Adrenal gland (tissue), 12 donors: ENCODE results near the gene TMEM169. TPM values are rescaled to one million over a fixed set of nuclear protein-coding genes. Genes with fewer than 3 reads are reported as not detected.

ENCODE experiments used
- DNase-seq, 7 donors: peaks; one replicate each; pipeline ENCODE4 v3.0.0-alpha.2; 2019 to 2020
- H3K27ac ChIP-seq, 5 donors: fragments of 200-600 bp; sonication (generic) in 4 of 5; 1 replicate in 3 of 5; 2 replicates in 2 of 5; pipeline versions ENCODE4 v1.5.1 to v1.8.0; 2016 to 2020; ENCODE audit warnings: mild to moderate bottlenecking in 1 of 5
- H3K27me3 ChIP-seq: fragments of 200-600 bp; 2 replicates; pipeline ENCODE4 v1.8.0; 2021
- H3K36me3 ChIP-seq, 2 donors: fragments of 200-600 bp; replicated peaks in 1 of 2; 1 replicate in 1 of 2; 2 replicates in 1 of 2; pipeline versions ENCODE4 v1.5.1 to v1.8.0; 2018 to 2022
- H3K4me1 ChIP-seq, 2 donors: fragments of 200-600 bp; replicated peaks in 1 of 2; 1 replicate in 1 of 2; 2 replicates in 1 of 2; pipeline versions ENCODE4 v1.5.1 to v1.8.0; 2018 to 2021
- H3K4me3 ChIP-seq, 4 donors: fragments of 200-600 bp; sonication (generic) in 3 of 4; one replicate each; pipeline ENCODE4 v1.5.1; 2016 to 2018
- H3K9me3 ChIP-seq, 3 donors: fragments of 200-600 bp; sonication (generic) in 1 of 3; replicated peaks in 1 of 3; 1 replicate in 2 of 3; 2 replicates in 1 of 3; pipeline versions ENCODE4 v1.5.1 to v1.8.0; 2016 to 2021
- CTCF ChIP-seq, 6 experiments: fragments of 450-650 bp in 4 of 6; fragments of 200-600 bp in 2 of 6; sonication (generic) in 1 of 6; IDR thresholded peaks; 1 replicate in 5 of 6; 2 replicates in 1 of 6; pipeline versions ENCODE4 v1.5.1 to v1.8.0; 2016 to 2021; ENCODE audit warnings: antibody characterized with exemption in 6 of 6, mild to moderate bottlenecking in 2 of 6, moderate library complexity in 1 of 6
- POLR2A ChIP-seq, 2 donors: fragments of 450-650 bp; IDR thresholded peaks; one replicate each; pipeline ENCODE4 v1.6.1; 2017; ENCODE audit warnings: antibody characterized with exemption in 2 of 2, mild to moderate bottlenecking in 2 of 2, moderate library complexity in 1 of 2
- WGBS, 4 donors: extraction: QIAGEN DNeasy Blood & Tissue Kit in 2 of 4; methylation state at CpG; one replicate each; pipeline versions ENCODE4 v1.1.5 to v1.1.7; 2013 to 2017; 5-methylcytosine and 5-hydroxymethylcytosine counted together
- intact Hi-C, 2 donors: fragments of 100-400 bp; cut with DNase I; formaldehyde crosslinking; loops; one replicate each; pipeline versions ENCODE4 v1.14.1 to v1.15.0; 2022 to 2023
- polyA plus RNA-seq, 3 donors: library from polyadenylated mRNA; stranded (reverse); fragments of 200-250 nt in 2 of 3; fragments of 350-450 nt in 1 of 3; fragmentation: Illumina TruSeq in 1 of 3; extraction: RNeasy Lipid Tissue Mini Kit (QIAGEN cat#74804) in 1 of 3; gene quantifications; one replicate each; pipeline ENCODE4 v1.2.3, GENCODE V29; 2013 to 2014
- total RNA-seq, 9 donors: library from RNA; depleted of rRNA in 4 of 9; stranded (reverse); fragments of >200 nt in 4 of 9; fragments of 120-200 nt in 1 of 9; fragmentation: NEBNext Ultra II Directional in 1 of 9; extraction: Animal tissue kit (Norgen Biotek cat#: 25700) in 1 of 9; gene quantifications; one replicate each; pipeline versions ENCODE4 v1.1.0 to v1.2.4, GENCODE V29; 2013 to 2023
- donor health status: healthy with polysubstance abuse.
- donor health status: Bipolar disorder and iron deficiency.
- donor health status: DM: yes; HTN: yes; CAD: no.
- donor health status: DM: no; HTN: no; CAD: no.
- donor health status: DM: no; HTN: no; CAD: no.
- donor health status: DM: yes; HTN: yes; CAD: no.

The TMEM169 gene
- total and polyA plus RNA-seq, 12 donors, result 0.12 to 2.3 (median 0.80) TPM

DNA sequence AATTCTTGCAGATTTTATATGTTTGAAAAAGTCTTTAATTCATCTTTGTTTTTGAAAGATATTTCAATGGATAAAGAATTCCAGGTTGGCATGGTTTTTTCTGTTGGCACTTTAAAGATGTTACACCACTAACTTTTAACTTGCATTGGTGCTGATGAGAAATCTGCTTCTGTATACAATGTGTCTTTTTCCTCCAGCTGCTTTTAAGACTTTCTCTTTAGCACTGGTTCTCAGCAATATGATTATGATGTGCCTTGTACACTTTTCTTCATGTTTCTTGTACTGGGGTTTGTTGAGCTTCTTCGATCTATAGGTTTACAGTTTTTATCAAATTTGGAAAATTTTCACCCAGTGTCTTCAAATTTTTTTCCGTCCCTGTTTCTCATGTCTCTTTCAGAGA is 29.3 kb upstream of the TMEM169 start:
- Histone ChIP-seq H3K4me3 (no peak overlapping the region), H3K9me3 (no peaks in the 10 kb centered on the region), H3K36me3 (no peaks in the 10 kb centered on the region), H3K27me3 (no peaks in the 10 kb centered on the region), H3K27ac (no peak overlapping the region), H3K4me1 (no peaks in the 10 kb centered on the region)
- intact Hi-C loops, result no loop called here
- DNase-seq, result no peak
- TF ChIP-seq CTCF (IDR thresholded peaks at IDR 0.05) (no peak), POLR2A (IDR thresholded peaks at IDR 0.05) (no peak)
- 94 to 100% (median 98%) methylated on average over 2 of the region's 2 CpGs for WGBS, 4 donors

GRCh38 chr2:216055680-216056079 is 26.0 kb upstream of the TMEM169 start:
- Histone ChIP-seq H3K4me1 (no peaks in the 10 kb centered on the region), H3K9me3 (no peaks in the 10 kb centered on the region), H3K27ac (no peak overlapping the region), H3K27me3 (no peaks in the 10 kb centered on the region), H3K36me3 (no peaks in the 10 kb centered on the region), H3K4me3 (no peak overlapping the region)
- TF ChIP-seq POLR2A (IDR thresholded peaks at IDR 0.05), result no peak
- TF ChIP-seq CTCF (IDR thresholded peaks at IDR 0.05), result no peak
- no peak for DNase-seq
- 89 to 97% (median 96%) methylated on average over 4 of the region's 4 CpGs for WGBS, 4 donors
- intact Hi-C loops, result no loop called here

DNA sequence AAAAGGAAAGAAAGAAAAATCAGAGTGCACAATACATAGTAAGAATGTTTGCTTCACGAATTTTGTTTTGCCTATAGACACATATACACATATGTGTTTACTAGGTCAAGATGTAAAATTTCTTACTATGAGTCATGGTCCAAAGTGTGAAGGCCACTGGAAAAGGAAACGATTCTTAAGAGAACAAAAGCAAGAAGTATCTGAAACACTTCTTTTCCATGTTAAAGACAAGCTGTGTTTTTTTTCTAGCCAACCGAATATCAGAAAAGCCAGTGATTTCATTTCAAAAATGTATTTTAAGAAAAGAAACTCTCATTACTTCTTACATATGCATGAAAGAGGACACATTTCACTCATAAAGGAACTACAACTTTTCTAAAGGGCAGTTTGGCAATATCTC is 25.0 kb upstream of the TMEM169 start:
- 30 to 49% (median 41%) methylated on average over 3 of the region's 3 CpGs for WGBS, 4 donors
- H3K27me3 ChIP-seq, result no peaks in the 10 kb centered on the region
- TF ChIP-seq POLR2A (IDR thresholded peaks at IDR 0.05) (no peak), CTCF (IDR thresholded peaks at IDR 0.05) (no peak)
- H3K4me3 ChIP-seq, result no peak overlapping the region
- no peaks in the 10 kb centered on the region for H3K36me3 ChIP-seq
- intact Hi-C loops, result no loop called here
- H3K9me3 ChIP-seq, result no peaks in the 10 kb centered on the region
- no peak overlapping the region for H3K27ac ChIP-seq
- H3K4me1 ChIP-seq, result no peaks in the 10 kb centered on the region
- no peak for DNase-seq

GRCh38 chr2:216057688-216058193 is 24.0 kb upstream of the TMEM169 start:
- no peak for DNase-seq
- 72 to 76% (median 75%) methylated on average over 4 to 7 of the region's 7 CpGs for WGBS, 4 donors
- TF ChIP-seq POLR2A (IDR thresholded peaks at IDR 0.05), result no peak
- TF ChIP-seq CTCF (IDR thresholded peaks at IDR 0.05), result no peak
- H3K4me3 ChIP-seq, result peak overlapping the region in 1 of 4 donors; percentile 22
- H3K27ac ChIP-seq, result peak overlapping the region in 1 of 5 donors; percentile 59
- intact Hi-C loops, result no loop called here
- no peaks in the 10 kb centered on the region for H3K9me3 ChIP-seq
- no peaks in the 10 kb centered on the region for H3K4me1 ChIP-seq
- no peaks in the 10 kb centered on the region for H3K27me3 ChIP-seq
- no peaks in the 10 kb centered on the region for H3K36me3 ChIP-seq
